Measurements from ENCODE around the gene HLA-A.

The HLA-A gene

DNA sequence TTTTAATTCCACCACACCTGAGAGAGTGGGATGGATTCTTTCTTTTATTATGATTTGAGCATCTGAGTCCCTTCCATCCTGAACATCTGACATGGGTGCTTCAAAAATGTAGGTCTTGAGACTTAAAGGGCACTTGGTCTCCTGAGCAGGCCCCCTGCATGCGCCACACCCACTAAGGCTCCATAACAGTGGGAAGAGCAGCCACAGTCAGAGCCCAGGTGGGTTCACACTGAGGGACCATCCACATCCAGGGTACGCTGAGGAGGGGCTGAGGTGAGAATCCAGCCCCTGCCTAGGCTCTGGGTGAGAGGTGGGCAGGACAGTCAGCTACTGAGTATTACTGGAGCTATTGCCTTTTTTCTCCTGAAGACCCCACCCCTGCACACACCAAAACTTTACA, 42.7 kb downstream of the HLA-A start:
- Histone ChIP-seq H3K4me1 (ENCODE audit: control insufficient read depth, insufficient read depth, low read length) (no peaks in the 10 kb centered on the region), H3K27ac (ENCODE audit: low read length) (no peak overlapping the region)
- WGBS (ENCODE audit: insufficient coverage, insufficient read length): no CpG with 5 or more reads among the region's 2 CpGs

DNA sequence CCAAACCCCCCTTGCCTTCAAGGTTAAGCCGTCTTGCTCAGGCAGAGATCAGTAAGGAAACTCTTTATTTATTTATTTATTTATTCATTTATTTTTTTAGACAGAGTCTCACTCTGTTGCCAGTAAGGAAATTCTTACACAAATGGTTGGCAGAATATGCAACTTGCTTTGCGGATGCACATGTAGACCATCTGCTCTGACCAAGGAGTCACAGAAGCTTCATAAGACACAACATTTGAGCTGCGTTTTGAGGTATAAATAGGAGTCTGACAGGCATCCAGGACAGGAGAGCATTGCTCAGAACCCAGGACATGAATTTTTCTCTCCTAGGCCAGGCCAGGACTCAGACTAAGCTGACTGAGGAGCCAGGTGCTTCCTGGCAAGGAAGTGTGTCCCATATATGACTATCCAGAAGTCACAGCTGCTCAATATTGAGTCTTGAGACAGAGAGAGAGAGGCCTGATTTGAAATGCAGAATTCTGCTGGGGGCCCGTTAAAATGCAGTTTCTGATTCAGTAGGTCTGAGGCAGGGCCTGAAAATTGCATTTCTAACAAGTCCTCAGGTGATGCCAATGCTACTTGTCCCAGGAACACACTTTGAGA, 43.9 kb downstream of the HLA-A start:
- Histone ChIP-seq H3K4me1 (ENCODE audit: control insufficient read depth, insufficient read depth, low read length) (no peaks in the 10 kb centered on the region), H3K4me3 (ENCODE audit: low read length) (no peak overlapping the region), H3K27ac (ENCODE audit: low read length) (no peak overlapping the region), H3K27me3 (ENCODE audit: control insufficient read depth, insufficient read depth, low read length) (no peaks in the 10 kb centered on the region), H3K36me3 (ENCODE audit: control insufficient read depth, insufficient read depth, low read length) (no peaks in the 10 kb centered on the region), H3K9me3 (ENCODE audit: control insufficient read depth, insufficient read depth, low read length) (no peaks in the 10 kb centered on the region)
- no peak for DNase-seq (ENCODE audit: low read depth, low spot score)
- no CpG with 5 or more reads among the region's 4 CpGs for WGBS (ENCODE audit: insufficient coverage, insufficient read length)

More for the DNA sequence above, 42.7 kb downstream of the HLA-A start:
- no peak overlapping the region for H3K4me3 ChIP-seq (ENCODE audit: low read length)
- no peaks in the 10 kb centered on the region for H3K36me3 ChIP-seq (ENCODE audit: control insufficient read depth, insufficient read depth, low read length)
- no peaks in the 10 kb centered on the region for H3K9me3 ChIP-seq (ENCODE audit: control insufficient read depth, insufficient read depth, low read length)
- no peaks in the 10 kb centered on the region for H3K27me3 ChIP-seq (ENCODE audit: control insufficient read depth, insufficient read depth, low read length)
- no peak for DNase-seq (ENCODE audit: low read depth, low spot score)

DNA sequence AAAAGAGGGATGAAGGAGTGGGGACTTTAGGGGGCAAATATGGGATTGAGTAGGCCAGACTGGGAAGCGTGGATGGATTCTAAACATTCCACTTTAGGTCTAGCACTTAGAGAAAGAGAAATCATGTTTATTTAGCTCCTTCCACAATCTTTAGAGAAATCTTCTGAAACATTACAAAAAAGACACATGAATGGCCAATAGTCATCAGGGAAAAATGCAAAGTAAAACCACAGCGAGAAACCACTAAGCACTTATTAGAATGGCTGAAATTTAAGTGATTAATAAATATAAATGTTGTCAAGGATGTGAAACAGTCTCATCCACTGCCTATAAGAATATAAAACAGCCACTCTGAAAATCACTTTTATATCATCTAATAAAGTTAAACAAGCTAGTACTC, 46.9 kb downstream of the HLA-A start:
- no CpG with 5 or more reads among the region's 2 CpGs for WGBS (ENCODE audit: insufficient coverage, insufficient read length)

DNA sequence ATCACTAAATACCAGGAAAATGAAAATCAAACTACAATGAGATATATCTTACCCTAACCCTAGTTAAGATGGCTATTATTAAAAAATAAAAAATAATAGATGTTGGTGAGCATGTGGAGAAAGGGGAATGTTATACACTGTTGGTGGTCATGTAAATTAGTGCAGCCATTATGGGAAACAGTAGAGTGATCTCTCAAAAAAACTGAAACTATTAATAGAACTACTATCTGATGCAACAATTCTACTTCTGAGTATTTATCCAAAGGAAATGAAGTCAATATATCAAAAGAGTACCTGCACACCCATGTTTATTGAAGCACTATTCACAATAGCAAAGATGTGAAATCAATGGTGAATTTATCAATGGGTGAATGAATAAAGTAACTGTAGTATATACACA, 48.6 kb downstream of the HLA-A start:
- DNase-seq (ENCODE audit: low read depth, low spot score): no peak
- Histone ChIP-seq H3K4me3 (ENCODE audit: low read length) (no peak overlapping the region), H3K36me3 (ENCODE audit: control insufficient read depth, insufficient read depth, low read length) (no peaks in the 10 kb centered on the region), H3K9me3 (ENCODE audit: control insufficient read depth, insufficient read depth, low read length) (no peaks in the 10 kb centered on the region), H3K4me1 (ENCODE audit: control insufficient read depth, insufficient read depth, low read length) (no peaks in the 10 kb centered on the region), H3K27ac (ENCODE audit: low read length) (no peak overlapping the region), H3K27me3 (ENCODE audit: control insufficient read depth, insufficient read depth, low read length) (no peaks in the 10 kb centered on the region)

More for the DNA sequence above, 46.9 kb downstream of the HLA-A start:
- H3K27me3 ChIP-seq (ENCODE audit: control insufficient read depth, insufficient read depth, low read length): no peaks in the 10 kb centered on the region
- no peak overlapping the region for H3K4me3 ChIP-seq (ENCODE audit: low read length)
- no peak overlapping the region for H3K27ac ChIP-seq (ENCODE audit: low read length)
- DNase-seq (ENCODE audit: low read depth, low spot score): no peak
- no peaks in the 10 kb centered on the region for H3K4me1 ChIP-seq (ENCODE audit: control insufficient read depth, insufficient read depth, low read length)
- no peaks in the 10 kb centered on the region for H3K9me3 ChIP-seq (ENCODE audit: control insufficient read depth, insufficient read depth, low read length)
- H3K36me3 ChIP-seq (ENCODE audit: control insufficient read depth, insufficient read depth, low read length): no peaks in the 10 kb centered on the region

DNA sequence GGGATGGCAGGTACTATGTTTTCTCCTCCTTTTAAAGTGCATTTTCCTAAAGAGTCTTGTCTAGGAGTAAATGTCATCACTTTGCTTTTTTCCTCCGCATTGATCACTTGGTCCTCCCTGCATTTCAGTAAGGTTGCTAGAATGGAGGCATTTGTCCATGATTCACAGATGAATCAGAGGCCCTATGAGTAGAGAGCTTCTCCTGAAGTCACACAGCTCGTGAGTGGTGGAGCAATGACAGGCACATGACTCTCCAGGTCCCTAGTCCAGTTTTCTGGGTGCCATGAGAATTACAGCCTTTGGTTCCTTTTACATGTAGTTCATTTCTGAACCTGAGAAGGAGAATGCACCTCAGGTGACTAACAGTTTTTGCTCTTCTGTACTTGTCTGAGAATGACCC, 50.5 kb downstream of the HLA-A start:
- DNase-seq (ENCODE audit: low read depth, low spot score): no peak
- H3K36me3 ChIP-seq (ENCODE audit: control insufficient read depth, insufficient read depth, low read length): no peaks in the 10 kb centered on the region
- no peak overlapping the region for H3K4me3 ChIP-seq (ENCODE audit: low read length)
- H3K4me1 ChIP-seq (ENCODE audit: control insufficient read depth, insufficient read depth, low read length): no peaks in the 10 kb centered on the region
- no peaks in the 10 kb centered on the region for H3K9me3 ChIP-seq (ENCODE audit: control insufficient read depth, insufficient read depth, low read length)
- no peak overlapping the region for H3K27ac ChIP-seq (ENCODE audit: low read length)
- no CpG with 5 or more reads among the region's 2 CpGs for whole genome bisulfite sequencing (ENCODE audit: insufficient coverage, insufficient read length)
- H3K27me3 ChIP-seq (ENCODE audit: control insufficient read depth, insufficient read depth, low read length): no peaks in the 10 kb centered on the region

DNA sequence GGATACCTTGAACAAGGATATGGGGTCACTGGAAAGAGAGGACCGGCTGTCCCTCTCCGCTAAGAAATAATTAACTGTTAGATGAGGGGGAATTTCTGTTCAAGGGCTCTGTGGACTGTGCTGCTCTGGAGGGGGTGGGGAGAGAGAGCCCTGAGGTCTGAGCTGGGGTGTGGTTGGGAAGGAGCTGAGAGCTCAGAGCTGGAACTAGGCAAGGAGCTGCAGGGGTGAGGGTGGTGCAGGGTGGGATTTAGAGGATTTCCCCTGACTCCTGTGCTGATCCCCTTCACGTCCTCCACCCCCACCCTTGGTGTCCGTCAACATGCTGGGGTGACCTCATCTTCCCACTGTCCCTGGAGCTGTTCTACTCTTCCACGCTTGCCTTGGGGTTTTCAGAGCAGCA, 52.5 kb downstream of the HLA-A start:
- no peak overlapping the region for H3K27ac ChIP-seq (ENCODE audit: low read length)
- H3K27me3 ChIP-seq (ENCODE audit: control insufficient read depth, insufficient read depth, low read length): no peaks in the 10 kb centered on the region
- no peaks in the 10 kb centered on the region for H3K36me3 ChIP-seq (ENCODE audit: control insufficient read depth, insufficient read depth, low read length)
- no CpG with 5 or more reads among the region's 5 CpGs for WGBS (ENCODE audit: insufficient coverage, insufficient read length)
- H3K4me3 ChIP-seq (ENCODE audit: low read length): no peak overlapping the region
- no peaks in the 10 kb centered on the region for H3K4me1 ChIP-seq (ENCODE audit: control insufficient read depth, insufficient read depth, low read length)
- no peaks in the 10 kb centered on the region for H3K9me3 ChIP-seq (ENCODE audit: control insufficient read depth, insufficient read depth, low read length)
- DNase-seq (ENCODE audit: low read depth, low spot score): no peak

DNA sequence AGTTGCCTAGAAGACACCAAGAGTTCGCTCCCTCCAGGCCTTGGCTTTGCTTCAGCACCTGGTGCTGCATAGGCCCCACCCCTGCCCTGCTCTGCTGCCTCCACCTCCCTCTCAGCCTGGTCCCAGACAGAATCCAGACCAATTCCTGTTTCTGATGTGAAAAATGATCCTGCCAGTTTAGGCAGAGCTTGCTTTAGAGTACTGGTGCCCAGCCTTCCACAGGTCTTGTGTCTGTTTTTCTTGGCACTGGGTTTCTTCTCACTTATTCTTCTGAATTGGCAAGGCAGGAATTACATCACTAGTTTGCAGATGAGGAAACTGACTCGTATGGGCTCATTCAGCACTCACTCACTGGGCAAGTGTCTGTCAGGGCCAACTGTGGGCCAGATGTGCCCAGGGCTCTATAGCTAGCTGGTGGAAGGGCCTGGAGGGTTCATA, 53.0 kb downstream of the HLA-A start:
- no CpG with 5 or more reads among the region's 2 CpGs for WGBS (ENCODE audit: insufficient coverage, insufficient read length)
- H3K9me3 ChIP-seq (ENCODE audit: control insufficient read depth, insufficient read depth, low read length): no peaks in the 10 kb centered on the region
- H3K36me3 ChIP-seq (ENCODE audit: control insufficient read depth, insufficient read depth, low read length): no peaks in the 10 kb centered on the region
- no peak for DNase-seq (ENCODE audit: low read depth, low spot score)
- H3K4me3 ChIP-seq (ENCODE audit: low read length): no peak overlapping the region
- no peaks in the 10 kb centered on the region for H3K4me1 ChIP-seq (ENCODE audit: control insufficient read depth, insufficient read depth, low read length)
- no peaks in the 10 kb centered on the region for H3K27me3 ChIP-seq (ENCODE audit: control insufficient read depth, insufficient read depth, low read length)
- H3K27ac ChIP-seq (ENCODE audit: low read length): no peak overlapping the region
